ENCODE data around the gene SMARCA2. TPM values are rescaled to one million over a fixed set of nuclear protein-coding genes. Genes with fewer than 3 reads are reported as not detected.

SMARCA2 gene
- polyA plus RNA-seq, 2 of the 4 experiments (the other 2 are of a cell fraction) = 28.7 to 33.0 TPM

DNA sequence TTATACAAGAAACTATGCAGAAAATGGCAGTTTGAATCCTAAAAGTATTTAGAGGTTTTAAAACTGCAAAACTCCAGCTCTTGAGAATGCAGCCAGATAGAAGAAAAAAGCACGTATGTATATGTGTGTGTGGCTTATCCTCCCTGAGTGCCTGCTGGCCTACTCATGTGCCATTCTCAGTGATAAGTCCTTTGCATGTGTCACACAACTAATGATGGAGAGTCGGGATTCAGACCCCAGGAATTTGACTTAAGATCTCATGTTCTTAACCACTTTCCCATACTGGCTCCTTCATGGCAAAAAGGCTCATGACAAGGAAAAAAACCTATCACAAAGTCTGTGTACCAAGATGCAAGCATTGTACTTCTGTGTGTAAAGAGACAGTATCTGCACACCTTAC is 26.6 kb downstream of the SMARCA2 start:
- CTCF ChIA-PET = interaction anchor here (1.1 kb wide), 1 partner anchor 12 kb away, joined by 3 read pairs; no protein-coding TSS in a partner anchor
- Histone ChIP-seq H3K9me3 (no peaks in the 10 kb centered on the region), H3K4me1 (no peaks in the 10 kb centered on the region), H3K27ac (no peak overlapping the region), H3K4me2 (no peak overlapping the region), H3K4me3 (no peak overlapping the region)
- DNase-seq (ENCODE audit: low read depth in 1 of 2, low spot score in 1 of 2) (no peak), FAIRE-seq (no peak), ATAC-seq (no peak)
- TF ChIP-seq CBX8 (IDR thresholded peaks at IDR 0.05) (no peak), RCOR1 (IDR thresholded peaks at IDR 0.05; ENCODE audit: low read depth, low read length) (no peak), BHLHE40 (IDR thresholded peaks at IDR 0.05; ENCODE audit: low read depth, low read length) (no peak), MAFK (IDR thresholded peaks at IDR 0.05; ENCODE audit: partially characterized antibody) (no peak), NR3C1 (IDR thresholded peaks at IDR 0.05) (no peak), SMC3 (IDR thresholded peaks at IDR 0.05) (no peak), RAD21 (conservative IDR thresholded peaks at IDR 0.05 in 1 of 2, IDR thresholded peaks at IDR 0.05 in 1 of 2) (no peak)
- TF ChIP-seq, protein P1, sequence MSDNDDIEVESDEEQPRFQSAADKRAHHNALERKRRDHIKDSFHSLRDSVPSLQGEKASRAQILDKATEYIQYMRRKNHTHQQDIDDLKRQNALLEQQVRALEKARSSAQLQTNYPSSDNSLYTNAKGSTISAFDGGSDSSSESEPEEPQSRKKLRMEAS (IDR thresholded peaks at IDR 0.05) = no peak
- TF ChIP-seq, protein P2, sequence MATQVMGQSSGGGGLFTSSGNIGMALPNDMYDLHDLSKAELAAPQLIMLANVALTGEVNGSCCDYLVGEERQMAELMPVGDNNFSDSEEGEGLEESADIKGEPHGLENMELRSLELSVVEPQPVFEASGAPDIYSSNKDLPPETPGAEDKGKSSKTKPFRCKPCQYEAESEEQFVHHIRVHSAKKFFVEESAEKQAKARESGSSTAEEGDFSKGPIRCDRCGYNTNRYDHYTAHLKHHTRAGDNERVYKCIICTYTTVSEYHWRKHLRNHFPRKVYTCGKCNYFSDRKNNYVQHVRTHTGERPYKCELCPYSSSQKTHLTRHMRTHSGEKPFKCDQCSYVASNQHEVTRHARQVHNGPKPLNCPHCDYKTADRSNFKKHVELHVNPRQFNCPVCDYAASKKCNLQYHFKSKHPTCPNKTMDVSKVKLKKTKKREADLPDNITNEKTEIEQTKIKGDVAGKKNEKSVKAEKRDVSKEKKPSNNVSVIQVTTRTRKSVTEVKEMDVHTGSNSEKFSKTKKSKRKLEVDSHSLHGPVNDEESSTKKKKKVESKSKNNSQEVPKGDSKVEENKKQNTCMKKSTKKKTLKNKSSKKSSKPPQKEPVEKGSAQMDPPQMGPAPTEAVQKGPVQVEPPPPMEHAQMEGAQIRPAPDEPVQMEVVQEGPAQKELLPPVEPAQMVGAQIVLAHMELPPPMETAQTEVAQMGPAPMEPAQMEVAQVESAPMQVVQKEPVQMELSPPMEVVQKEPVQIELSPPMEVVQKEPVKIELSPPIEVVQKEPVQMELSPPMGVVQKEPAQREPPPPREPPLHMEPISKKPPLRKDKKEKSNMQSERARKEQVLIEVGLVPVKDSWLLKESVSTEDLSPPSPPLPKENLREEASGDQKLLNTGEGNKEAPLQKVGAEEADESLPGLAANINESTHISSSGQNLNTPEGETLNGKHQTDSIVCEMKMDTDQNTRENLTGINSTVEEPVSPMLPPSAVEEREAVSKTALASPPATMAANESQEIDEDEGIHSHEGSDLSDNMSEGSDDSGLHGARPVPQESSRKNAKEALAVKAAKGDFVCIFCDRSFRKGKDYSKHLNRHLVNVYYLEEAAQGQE (IDR thresholded peaks at IDR 0.05) = no peak
- 91% methylated on average over 2 of the region's 2 CpGs for WGBS (ENCODE audit: missing lambda C conversion rate)
- POLR2A ChIA-PET = no interaction called here

DNA sequence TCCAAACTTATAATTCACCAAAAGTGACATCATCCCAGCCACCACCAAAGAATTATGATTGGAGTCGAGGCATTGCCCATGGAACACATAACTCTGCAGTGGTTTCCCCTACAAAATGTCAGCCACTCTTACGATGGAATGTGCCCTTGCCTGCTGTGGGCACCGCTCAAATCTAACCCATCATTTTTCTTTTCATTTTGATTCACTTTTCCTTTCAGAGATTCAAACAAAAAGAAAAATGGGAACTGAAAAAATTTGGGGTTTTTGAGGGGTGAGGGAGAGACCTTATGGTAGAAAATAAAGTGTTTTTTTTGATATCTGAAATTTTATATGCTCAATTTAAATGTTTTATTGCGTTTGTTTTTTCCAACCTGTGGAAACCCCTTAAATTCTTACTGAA is 28.1 kb downstream of the SMARCA2 start:
- Histone ChIP-seq H3K27ac (no peak overlapping the region), H3K4me3 (no peak overlapping the region), H3K4me2 (no peak overlapping the region), H3K9me3 (no peaks in the 10 kb centered on the region), H3K4me1 (no peaks in the 10 kb centered on the region)
- FAIRE-seq (no peak), ATAC-seq (no peak), DNase-seq (ENCODE audit: low read depth in 1 of 2, low spot score in 1 of 2) (no peak)
- 86% methylated on average over 4 of the region's 4 CpGs for whole genome bisulfite sequencing (ENCODE audit: missing lambda C conversion rate)
- POLR2A ChIA-PET = no interaction called here
- TF ChIP-seq SREBF2 (IDR thresholded peaks at IDR 0.05) (no peak), ZFP36 (IDR thresholded peaks at IDR 0.05; ENCODE audit: borderline replicate concordance, partially characterized antibody) (no peak), BHLHE40 (IDR thresholded peaks at IDR 0.05; ENCODE audit: low read depth, low read length) (no peak), KDM1A (IDR thresholded peaks at IDR 0.05; ENCODE audit: low read depth) (no peak), EHMT2 (IDR thresholded peaks at IDR 0.05; ENCODE audit: low read depth) (no peak), CBX2 (IDR thresholded peaks at IDR 0.05; ENCODE audit: borderline replicate concordance, low read depth) (no peak), EHF (CRISPR knock-in tag; IDR thresholded peaks at IDR 0.05) (no peak), ZC3H11A (IDR thresholded peaks at IDR 0.05) (no peak), TP53 (CRISPR knock-in tag; IDR thresholded peaks at IDR 0.05) (no peak), RCOR1 (IDR thresholded peaks at IDR 0.05; ENCODE audit: low read depth, low read length) (no peak), MAZ (IDR thresholded peaks at IDR 0.05; ENCODE audit: borderline replicate concordance, low read depth, low read length) (no peak), SMC3 (IDR thresholded peaks at IDR 0.05) (no peak), JUN (IDR thresholded peaks at IDR 0.05) (no peak), ZNF302 (CRISPR knock-in tag; IDR thresholded peaks at IDR 0.05) (no peak), POLR2A (IDR thresholded peaks at IDR 0.05; ENCODE audit: low read length) (no peak), NPAS2 (CRISPR knock-in tag; IDR thresholded peaks at IDR 0.05; ENCODE audit: borderline replicate concordance) (no peak)
- TF ChIP-seq, protein P3, sequence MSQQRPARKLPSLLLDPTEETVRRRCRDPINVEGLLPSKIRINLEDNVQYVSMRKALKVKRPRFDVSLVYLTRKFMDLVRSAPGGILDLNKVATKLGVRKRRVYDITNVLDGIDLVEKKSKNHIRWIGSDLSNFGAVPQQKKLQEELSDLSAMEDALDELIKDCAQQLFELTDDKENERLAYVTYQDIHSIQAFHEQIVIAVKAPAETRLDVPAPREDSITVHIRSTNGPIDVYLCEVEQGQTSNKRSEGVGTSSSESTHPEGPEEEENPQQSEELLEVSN (IDR thresholded peaks at IDR 0.05; ENCODE audit: borderline replicate concordance, low read depth) = no peak
- TF ChIP-seq, protein P1 (IDR thresholded peaks at IDR 0.05) = no peak
- TF ChIP-seq, protein P4, sequence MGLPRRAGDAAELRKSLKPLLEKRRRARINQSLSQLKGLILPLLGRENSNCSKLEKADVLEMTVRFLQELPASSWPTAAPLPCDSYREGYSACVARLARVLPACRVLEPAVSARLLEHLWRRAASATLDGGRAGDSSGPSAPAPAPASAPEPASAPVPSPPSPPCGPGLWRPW (IDR thresholded peaks at IDR 0.05) = no peak
- TF ChIP-seq, protein P5, sequence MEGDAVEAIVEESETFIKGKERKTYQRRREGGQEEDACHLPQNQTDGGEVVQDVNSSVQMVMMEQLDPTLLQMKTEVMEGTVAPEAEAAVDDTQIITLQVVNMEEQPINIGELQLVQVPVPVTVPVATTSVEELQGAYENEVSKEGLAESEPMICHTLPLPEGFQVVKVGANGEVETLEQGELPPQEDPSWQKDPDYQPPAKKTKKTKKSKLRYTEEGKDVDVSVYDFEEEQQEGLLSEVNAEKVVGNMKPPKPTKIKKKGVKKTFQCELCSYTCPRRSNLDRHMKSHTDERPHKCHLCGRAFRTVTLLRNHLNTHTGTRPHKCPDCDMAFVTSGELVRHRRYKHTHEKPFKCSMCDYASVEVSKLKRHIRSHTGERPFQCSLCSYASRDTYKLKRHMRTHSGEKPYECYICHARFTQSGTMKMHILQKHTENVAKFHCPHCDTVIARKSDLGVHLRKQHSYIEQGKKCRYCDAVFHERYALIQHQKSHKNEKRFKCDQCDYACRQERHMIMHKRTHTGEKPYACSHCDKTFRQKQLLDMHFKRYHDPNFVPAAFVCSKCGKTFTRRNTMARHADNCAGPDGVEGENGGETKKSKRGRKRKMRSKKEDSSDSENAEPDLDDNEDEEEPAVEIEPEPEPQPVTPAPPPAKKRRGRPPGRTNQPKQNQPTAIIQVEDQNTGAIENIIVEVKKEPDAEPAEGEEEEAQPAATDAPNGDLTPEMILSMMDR (IDR thresholded peaks at IDR 0.05) = no peak
- CTCF ChIA-PET = interaction anchor here (0.5 kb wide), 1 partner anchor 131 kb away, joined by 3 read pairs; no protein-coding TSS in a partner anchor

Measured in A549 (cell line).